Body of pancreas (tissue), 4 donors: ENCODE measurements around the gene SLC9A3. TPM values are rescaled to one million over a fixed set of nuclear protein-coding genes. Genes with fewer than 3 reads are reported as not detected.

ENCODE experiments used
- ATAC-seq: fragments of 150-250 bp; one replicate; pipeline ENCODE4 v1.9.1; 2016
- DNase-seq, 4 donors: peaks; one replicate each; pipeline ENCODE4 v3.0.0-alpha.2; 2019
- H3K27ac ChIP-seq, 4 donors: fragments of 200-600 bp; sonication (generic); 1 replicate in 3 of 4; 2 replicates in 1 of 4; pipeline versions ENCODE4 v1.5.1 to v1.6.1; 2016 to 2019; ENCODE audit warnings: mild to moderate bottlenecking in 1 of 4, mixed read lengths in 1 of 4, moderate library complexity in 1 of 4
- H3K27me3 ChIP-seq, 2 donors: fragments of 200-600 bp; sonication (generic); one replicate each; pipeline ENCODE4 v1.6.0; 2016; ENCODE audit warnings: mild to moderate bottlenecking in 1 of 2
- H3K36me3 ChIP-seq, 2 donors: fragments of 200-600 bp; sonication (generic); replicated peaks in 1 of 2; 2 replicates each; pipeline ENCODE4 v1.5.1; 2016; ENCODE audit warnings: low read depth in 2 of 2; ENCODE audit not compliant: insufficient read depth in 1 of 2
- H3K4me1 ChIP-seq: fragments of 200-600 bp; sonication (generic); one replicate; pipeline ENCODE4 v1.6.0; 2016
- H3K4me3 ChIP-seq, 2 donors: fragments of 200-600 bp; sonication (generic); 1 replicate in 1 of 2; 2 replicates in 1 of 2; pipeline ENCODE4 v1.5.1; 2016 to 2019
- H3K9me3 ChIP-seq, 3 donors: fragments of 200-600 bp; sonication (generic); 1 replicate in 2 of 3; 2 replicates in 1 of 3; pipeline ENCODE4 v1.5.1; 2016
- POLR2A ChIP-seq, 3 donors: fragments of 450-650 bp; IDR thresholded peaks; one replicate each; pipeline ENCODE4 v1.6.1; 2016; ENCODE audit warnings: antibody characterized with exemption in 3 of 3, mild to moderate bottlenecking in 2 of 3
- WGBS, 2 donors: methylation state at CpG; one replicate each; pipeline ENCODE4 v1.1.5; 2017; 5-methylcytosine and 5-hydroxymethylcytosine counted together
- intact Hi-C: fragments of 100-400 bp; cut with DNase I; formaldehyde crosslinking; loops from one replicate; pipeline ENCODE4 v1.15.1; 2023
- total RNA-seq, 2 donors: library from RNA; depleted of rRNA; stranded (reverse); fragments of >200 nt; gene quantifications; one replicate each; pipeline ENCODE4 v1.1.0, GENCODE V29; 2016
- TF ChIP-seq, protein P1 (sequence below), 7 experiments: fragments of 450-650 bp in 4 of 7; fragments of 200-600 bp in 3 of 7; sonication (generic) in 3 of 7; IDR thresholded peaks; one replicate each; pipeline ENCODE4 v1.5.1; 2016 to 2019; ENCODE audit warnings: antibody characterized with exemption in 7 of 7

SLC9A3 gene
- total RNA-seq, 2 donors from 2014 or later = 2.0 to 4.7 TPM

DNA sequence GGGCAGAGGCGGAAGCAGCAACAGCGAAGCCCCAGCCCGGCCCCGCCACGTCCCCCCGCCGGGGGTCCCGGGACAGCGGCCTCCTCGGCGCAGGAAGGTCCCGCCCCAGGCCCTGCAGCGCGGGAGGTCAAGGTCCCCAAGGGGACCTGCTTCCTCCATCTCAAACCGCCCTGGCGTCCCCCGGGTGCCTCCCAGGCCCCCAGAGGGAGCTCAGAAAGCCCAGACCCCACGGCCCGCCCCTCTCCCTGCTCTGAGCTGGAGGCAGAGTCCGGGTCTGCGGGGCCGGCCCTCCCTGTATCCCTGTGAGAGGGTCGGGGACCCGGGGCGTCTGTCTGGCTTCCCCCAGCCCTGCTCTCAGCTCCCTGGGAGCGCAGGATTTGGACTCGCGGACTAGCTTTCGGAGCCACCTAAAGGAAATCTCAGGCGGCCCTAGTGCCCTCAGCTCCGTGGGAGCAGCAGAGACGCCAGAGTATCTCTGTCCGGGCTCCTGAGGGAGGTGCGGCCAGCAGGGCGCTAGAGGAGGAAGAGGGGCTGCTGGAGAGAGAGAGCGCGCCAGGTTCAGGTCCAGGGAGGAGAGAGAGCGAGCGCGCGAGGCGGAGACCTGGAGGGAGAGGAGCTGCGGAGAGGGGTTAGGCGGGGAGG, 50.6 kb downstream of the SLC9A3 start:
- ATAC-seq = peak; percentile 5
- Histone ChIP-seq H3K9me3 (no peaks in the 10 kb centered on the region), H3K36me3 (no peaks in the 10 kb centered on the region), H3K4me1 (peaks cover 38% of the 10 kb centered on the region), H3K27ac (peak overlapping the region in 3 of 4 donors; percentile 43 to 78 (median 66)), H3K27me3 (peaks cover 0 to 18% of the 10 kb centered on the region in 2 donors), H3K4me3 (peak overlapping the region; percentile 53 to 54)
- no peak for TF ChIP-seq POLR2A (IDR thresholded peaks at IDR 0.05)
- TF ChIP-seq, protein P1, sequence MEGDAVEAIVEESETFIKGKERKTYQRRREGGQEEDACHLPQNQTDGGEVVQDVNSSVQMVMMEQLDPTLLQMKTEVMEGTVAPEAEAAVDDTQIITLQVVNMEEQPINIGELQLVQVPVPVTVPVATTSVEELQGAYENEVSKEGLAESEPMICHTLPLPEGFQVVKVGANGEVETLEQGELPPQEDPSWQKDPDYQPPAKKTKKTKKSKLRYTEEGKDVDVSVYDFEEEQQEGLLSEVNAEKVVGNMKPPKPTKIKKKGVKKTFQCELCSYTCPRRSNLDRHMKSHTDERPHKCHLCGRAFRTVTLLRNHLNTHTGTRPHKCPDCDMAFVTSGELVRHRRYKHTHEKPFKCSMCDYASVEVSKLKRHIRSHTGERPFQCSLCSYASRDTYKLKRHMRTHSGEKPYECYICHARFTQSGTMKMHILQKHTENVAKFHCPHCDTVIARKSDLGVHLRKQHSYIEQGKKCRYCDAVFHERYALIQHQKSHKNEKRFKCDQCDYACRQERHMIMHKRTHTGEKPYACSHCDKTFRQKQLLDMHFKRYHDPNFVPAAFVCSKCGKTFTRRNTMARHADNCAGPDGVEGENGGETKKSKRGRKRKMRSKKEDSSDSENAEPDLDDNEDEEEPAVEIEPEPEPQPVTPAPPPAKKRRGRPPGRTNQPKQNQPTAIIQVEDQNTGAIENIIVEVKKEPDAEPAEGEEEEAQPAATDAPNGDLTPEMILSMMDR (IDR thresholded peaks at IDR 0.05) = no peak
- intact Hi-C loops = loop anchor here (10.0 kb wide), 1 partner anchor 131 kb away; no protein-coding TSS in a partner anchor
- 0% methylated on average over 10 to 43 of the region's 44 CpGs for WGBS, 2 donors
- peak in 3 of 4 donors; percentile 34 to 48 (median 36) for DNase-seq

DNA sequence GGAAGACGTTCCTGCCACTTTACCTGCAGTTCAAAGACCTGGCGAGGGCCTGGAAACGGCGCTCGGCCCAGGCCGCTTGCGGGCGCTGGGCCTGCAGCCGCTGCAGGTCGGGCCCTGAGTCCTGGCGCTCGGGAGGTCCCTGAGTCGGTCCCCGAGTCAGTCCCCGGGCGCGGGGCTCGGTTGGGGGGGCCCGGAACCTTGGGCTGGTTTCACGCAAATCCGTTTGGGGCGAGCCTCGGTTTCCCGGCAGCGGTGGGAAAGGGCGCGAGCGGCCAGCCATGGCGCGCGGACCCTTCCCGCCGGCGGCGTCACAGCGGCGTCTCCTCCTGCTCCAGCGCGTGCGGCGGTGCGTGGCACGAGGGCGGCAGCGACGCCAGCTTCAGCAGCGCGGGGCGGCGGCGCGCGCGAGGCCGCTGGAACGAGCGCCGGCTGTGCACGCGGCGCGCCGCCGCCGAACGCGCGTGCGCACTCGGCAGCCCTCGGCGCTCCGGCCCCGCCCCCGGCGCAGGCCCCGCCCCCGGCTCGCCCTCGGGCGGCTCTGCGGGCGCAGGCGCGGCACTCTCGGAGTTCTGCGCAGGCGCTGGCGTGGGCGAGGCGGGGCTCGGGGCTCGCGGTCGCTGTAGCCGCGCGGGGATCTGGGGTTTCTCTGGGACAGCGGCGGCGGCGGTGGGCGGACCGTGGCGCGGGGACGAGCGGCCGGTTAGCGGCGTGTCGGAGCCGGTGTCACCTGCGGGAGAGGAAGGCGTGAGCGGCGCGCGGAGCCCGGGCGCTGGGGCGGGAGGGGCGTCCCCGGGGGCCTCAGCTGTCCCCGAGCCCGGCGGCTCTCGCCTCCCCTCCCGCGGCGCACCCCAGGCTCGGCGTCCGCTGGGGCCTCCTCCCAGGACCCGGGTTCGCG, 51.3 kb downstream of the SLC9A3 start:
- Histone ChIP-seq H3K36me3 (no peaks in the 10 kb centered on the region), H3K27ac (peak overlapping the region; percentile 28 to 86 (median 79)), H3K4me1 (peaks cover 38% of the 10 kb centered on the region), H3K27me3 (peaks cover 0 to 18% of the 10 kb centered on the region in 2 donors), H3K9me3 (no peaks in the 10 kb centered on the region), H3K4me3 (peak overlapping the region; percentile 53 to 54)
- TF ChIP-seq, protein P1 (IDR thresholded peaks at IDR 0.05) = peak in 2 of 7 experiments; percentile 5 to 6
- peak; percentile 39 to 58 (median 47) for TF ChIP-seq POLR2A (IDR thresholded peaks at IDR 0.05)
- intact Hi-C loops = loop anchor here (10.0 kb wide), 1 partner anchor 132 kb away; no protein-coding TSS in a partner anchor
- DNase-seq (peak; percentile 87 to 90 (median 88)), ATAC-seq (peak; percentile 92)
- WGBS, 2 donors = 0% methylated on average over 100 of the region's 137 CpGs; no CpG with 5 or more reads in 1 of the 2 donors

DNA sequence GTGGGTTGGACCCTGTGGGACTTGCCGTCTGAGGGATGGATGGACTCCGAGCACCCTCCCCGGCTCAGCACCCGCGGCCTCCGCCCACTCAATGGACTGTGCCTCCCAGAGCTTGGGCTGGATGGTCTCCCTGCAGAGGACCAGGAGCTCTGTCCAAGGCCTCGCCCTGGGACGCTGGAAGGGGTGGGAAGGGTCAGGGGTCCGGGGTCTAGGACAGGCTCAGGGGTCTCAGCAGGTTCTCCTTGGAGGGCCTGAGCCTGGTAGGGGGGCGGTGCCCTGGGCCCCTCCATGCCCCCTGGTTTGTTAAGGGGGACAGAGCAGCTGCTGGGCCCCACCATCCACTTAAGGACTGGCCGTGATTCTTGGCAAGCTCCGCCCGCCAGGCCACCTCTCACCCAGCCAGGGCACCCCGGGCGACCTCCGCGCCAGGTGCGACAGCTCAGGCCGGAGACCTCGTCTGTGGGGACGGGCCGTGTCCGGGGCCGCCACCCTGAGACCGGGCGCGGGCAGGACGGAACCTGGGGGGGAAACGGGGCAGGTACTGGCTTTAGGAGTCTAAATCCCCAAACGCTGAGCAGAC, 52.1 kb downstream of the SLC9A3 start:
- H3K4me1 ChIP-seq = peaks cover 38% of the 10 kb centered on the region
- H3K27ac ChIP-seq = peak overlapping the region; percentile 28 to 86 (median 79)
- H3K9me3 ChIP-seq = no peaks in the 10 kb centered on the region
- peak; percentile 16 for ATAC-seq
- peak overlapping the region; percentile 33 to 34 for H3K4me3 ChIP-seq
- intact Hi-C loops = loop anchor here (10.0 kb wide), 1 partner anchor 133 kb away; no protein-coding TSS in a partner anchor
- WGBS, 2 donors = 9 to 11% methylated on average over 13 to 30 of the region's 30 CpGs
- peaks cover 0 to 18% of the 10 kb centered on the region in 2 donors for H3K27me3 ChIP-seq
- H3K36me3 ChIP-seq = no peaks in the 10 kb centered on the region
- no peak for TF ChIP-seq POLR2A (IDR thresholded peaks at IDR 0.05)
- TF ChIP-seq, protein P1 (IDR thresholded peaks at IDR 0.05) = no peak
- peak; percentile 33 to 49 (median 40) for DNase-seq

DNA sequence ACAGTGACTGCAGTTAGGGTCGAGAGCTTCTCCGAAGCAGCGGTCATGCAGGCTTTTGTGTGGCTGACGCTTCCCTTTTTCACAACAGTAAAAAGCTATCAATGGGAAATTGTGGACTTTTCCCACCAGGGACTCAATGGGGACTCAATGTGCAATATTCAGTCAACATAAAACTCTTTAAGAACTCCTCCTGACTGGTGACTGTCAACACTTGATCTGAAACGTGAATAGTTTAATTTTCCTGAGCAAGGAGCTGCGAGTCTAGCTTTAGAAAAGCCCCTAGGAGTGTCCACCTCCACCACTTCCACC, 52.5 kb downstream of the SLC9A3 start:
- 72 to 82% methylated on average over 6 of the region's 6 CpGs for WGBS, 2 donors
- DNase-seq (no peak), ATAC-seq (no peak)
- intact Hi-C loops = loop anchor here (10.0 kb wide), 1 partner anchor 133 kb away; no protein-coding TSS in a partner anchor
- Histone ChIP-seq H3K4me3 (peak overlapping the region in 1 of 2 donors; percentile 34), H3K4me1 (peaks cover 38% of the 10 kb centered on the region), H3K27ac (peak overlapping the region in 2 of 4 donors; percentile 81 to 86), H3K27me3 (peaks cover 0 to 13% of the 10 kb centered on the region in 2 donors), H3K9me3 (no peaks in the 10 kb centered on the region), H3K36me3 (peaks cover 0 to 2% of the 10 kb centered on the region in 2 donors)
- TF ChIP-seq, protein P1 (IDR thresholded peaks at IDR 0.05) = no peak
- TF ChIP-seq POLR2A (IDR thresholded peaks at IDR 0.05) = no peak
